HepG2 (cell line): ENCODE results near the gene ZNF48. TPM values are rescaled to one million over a fixed set of nuclear protein-coding genes. Genes with fewer than 3 reads are reported as not detected.

Source experiments
- ATAD3A ChIP-seq: sonication (generic); formaldehyde crosslinking; IDR thresholded peaks from 2 replicates; pipeline ENCODE4 v1.4.0; 2020; ENCODE audit warnings: missing genetic modification reagents
- ATF1 ChIP-seq: IDR thresholded peaks from 2 replicates; pipeline ENCODE4 v1.6.1; 2016; ENCODE audit warnings: mild to moderate bottlenecking, control low read depth
- BORCS8-MEF2B ChIP-seq: sonication (generic); formaldehyde crosslinking; IDR thresholded peaks from 2 replicates; pipeline ENCODE4 v1.8.0; 2022; ENCODE audit warnings: mild to moderate bottlenecking, missing genetic modification reagents
- CHD4 ChIP-seq: fragments of 200-600 bp; sonication (generic); IDR thresholded peaks from 2 replicates; pipeline ENCODE4 v1.7.0; 2017; ENCODE audit warnings: mild to moderate bottlenecking, low read length, borderline replicate concordance
- IRX3 ChIP-seq: sonication (generic); formaldehyde crosslinking; IDR thresholded peaks from 2 replicates; pipeline ENCODE4 v1.8.1; 2023; ENCODE audit warnings: mild to moderate bottlenecking, low read depth, missing genetic modification reagents, borderline replicate concordance
- PITX1 ChIP-seq: sonication (generic); formaldehyde crosslinking; IDR thresholded peaks from 2 replicates; pipeline ENCODE4 v1.5.1; 2020; ENCODE audit warnings: mild to moderate bottlenecking, missing genetic modification reagents
- POGZ ChIP-seq: sonication (generic); formaldehyde crosslinking; IDR thresholded peaks from 2 replicates; pipeline ENCODE4 v1.4.0; 2020; ENCODE audit warnings: mild to moderate bottlenecking, missing genetic modification reagents
- POLR2AphosphoS5 ChIP-seq: IDR thresholded peaks from 2 replicates; pipeline ENCODE4 v1.6.1; 2012; ENCODE audit warnings: low read depth, low read length
- RFX5 ChIP-seq: IDR thresholded peaks from 2 replicates; pipeline ENCODE4 v1.6.1; 2011; ENCODE audit warnings: low read depth, low read length, improper control_type of control experiment
- SYNCRIP ChIP-seq: fragments of 200-400 bp; formaldehyde crosslinking; IDR thresholded peaks from 2 replicates; pipeline ENCODE4 v1.6.1; 2018; ENCODE audit warnings: mild to moderate bottlenecking, low read depth, low read length; ENCODE audit not compliant: insufficient read depth
- TBX3 ChIP-seq: fragments of 450-650 bp; IDR thresholded peaks from 2 replicates; pipeline ENCODE4 v1.6.1; 2017; ENCODE audit warnings: antibody characterized with exemption, mild to moderate bottlenecking, inconsistent platforms, borderline replicate concordance
- TCF7L2 ChIP-seq: IDR thresholded peaks from 2 replicates; pipeline ENCODE4 v1.6.1; 2011; ENCODE audit warnings: mild to moderate bottlenecking, low read depth, low read length, moderate library complexity
- TEAD3 ChIP-seq: optimal IDR thresholded peaks from 2 replicates; pipeline ENCODE3; 2016; ENCODE audit warnings: borderline replicate concordance
- THYN1 ChIP-seq: sonication (generic); formaldehyde crosslinking; IDR thresholded peaks from 2 replicates; pipeline ENCODE4 v1.8.1; 2023; ENCODE audit warnings: low read depth, mild to moderate bottlenecking, moderate library complexity, missing genetic modification reagents, borderline replicate concordance
- YEATS4 ChIP-seq: sonication (generic); formaldehyde crosslinking; IDR thresholded peaks from 2 replicates; pipeline ENCODE4 v1.4.0; 2020; ENCODE audit warnings: missing genetic modification reagents, borderline replicate concordance
- ZBTB20 ChIP-seq: sonication (generic); formaldehyde crosslinking; IDR thresholded peaks from 2 replicates; pipeline ENCODE4 v1.8.1; 2023; ENCODE audit warnings: missing genetic modification reagents, low read depth, mild to moderate bottlenecking, borderline replicate concordance
- ZKSCAN1 ChIP-seq: fragments of 150-350 bp; IDR thresholded peaks from 2 replicates; pipeline ENCODE4 v1.6.1; 2014; ENCODE audit warnings: low read length
- ZNF138 ChIP-seq: sonication (generic); formaldehyde crosslinking; IDR thresholded peaks from 2 replicates; pipeline ENCODE4 v1.5.0; 2020; ENCODE audit warnings: mild to moderate bottlenecking, low read depth, missing genetic modification reagents
- ZNF230 ChIP-seq: sonication (generic); formaldehyde crosslinking; IDR thresholded peaks from 2 replicates; pipeline ENCODE4 v1.4.0; 2020; ENCODE audit warnings: mild to moderate bottlenecking, missing genetic modification reagents
- ZNF3 ChIP-seq: IDR thresholded peaks from 2 replicates; pipeline ENCODE4 v1.7.0; 2017; ENCODE audit warnings: inconsistent platforms
- ZNF775 ChIP-seq: sonication (generic); formaldehyde crosslinking; IDR thresholded peaks from 2 replicates; pipeline ENCODE4 v1.4.0; 2020; ENCODE audit warnings: missing genetic modification reagents, mild to moderate bottlenecking, moderate library complexity, borderline replicate concordance
- polyA plus RNA-seq, 8 experiments: library from polyadenylated mRNA; depleted of rRNA in 3 of 8; stranded (reverse) in 7 of 8; unstranded in 1 of 8; fragments of >200 nt; fragmentation: Illumina TruSeq in 4 of 8; extraction: Trizol in 4 of 8; gene quantifications; 2 replicates each; pipeline versions ENCODE4 v1.2.1 to v1.2.3, GENCODE V29; 2011 to 2016; ENCODE audit warnings: low read depth in 4 of 8, missing spikeins in 1 of 8, mixed read lengths in 1 of 8; ENCODE audit not compliant: insufficient read depth in 1 of 8
- total RNA-seq, 5 experiments: library from RNA; depleted of rRNA; stranded (reverse); fragments of >200 nt; fragmentation: Illumina TruSeq; extraction: Trizol; gene quantifications; 2 replicates each; pipeline ENCODE4 v1.2.3, GENCODE V29; 2016; ENCODE audit warnings: low read depth in 1 of 5
- TF ChIP-seq, protein P1 (sequence below): sonication (generic); formaldehyde crosslinking; IDR thresholded peaks from 2 replicates; pipeline ENCODE4 v1.4.0; 2020; ENCODE audit warnings: low read depth, mild to moderate bottlenecking, missing genetic modification reagents
- TF ChIP-seq, protein P2 (sequence below): sonication (generic); formaldehyde crosslinking; IDR thresholded peaks from 2 replicates; pipeline ENCODE4 v1.8.1; 2023; ENCODE audit warnings: mild to moderate bottlenecking, inconsistent platforms, moderate library complexity, missing genetic modification reagents, borderline replicate concordance
- TF ChIP-seq, protein P3 (sequence below): sonication (generic); formaldehyde crosslinking; IDR thresholded peaks from 2 replicates; pipeline ENCODE4 v1.5.0; 2020; ENCODE audit warnings: mild to moderate bottlenecking, missing genetic modification reagents

The ZNF48 gene
- total and polyA plus RNA-seq, 2 of the 13 experiments (the other 11 are each of a cell fraction or from before 2014, with no cell fraction given) = 9.9 to 12.3 TPM

DNA sequence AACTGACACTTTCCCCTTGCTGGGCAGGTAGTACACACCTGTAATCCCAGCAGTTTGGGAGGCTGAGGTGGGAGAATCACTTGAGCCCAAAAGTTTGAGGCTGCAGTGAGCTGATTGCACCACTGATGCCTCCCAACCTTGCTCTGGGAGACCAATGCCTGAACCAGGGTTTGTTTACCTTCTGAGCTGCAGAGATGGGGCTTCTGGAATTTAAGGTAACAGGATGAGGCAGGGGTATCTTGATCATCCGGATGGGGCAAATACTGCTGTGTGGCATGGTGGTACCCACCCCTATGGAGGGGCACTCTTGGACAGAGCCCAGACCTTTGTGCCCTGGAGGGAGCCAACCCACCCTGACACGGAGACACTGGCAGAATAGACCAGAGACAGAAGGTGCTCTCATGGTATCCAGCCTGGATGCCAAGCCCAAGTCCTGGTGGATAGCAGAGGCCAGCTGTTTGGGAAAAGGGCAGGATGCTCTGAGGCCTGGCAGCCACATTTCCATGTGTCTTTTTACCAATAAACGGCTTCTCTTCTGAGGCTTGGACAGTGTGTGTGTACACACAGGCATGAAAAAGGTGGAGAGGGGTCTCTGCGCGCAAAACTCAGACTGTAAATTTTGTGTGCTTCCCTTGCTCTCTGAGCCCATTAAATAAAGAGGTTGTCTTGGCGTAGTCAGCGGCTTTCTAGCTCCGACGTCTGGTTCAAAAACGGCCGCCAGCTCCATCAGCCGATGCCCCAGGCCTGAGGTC, 4.4 kb downstream of the ZNF48 start (continued):
- TF ChIP-seq ZNF3 (CRISPR knock-in tag) (peak; percentile 71; the same call in 1 of the 2 replicates), SYNCRIP (no peak), POGZ (no peak), RFX5 (no peak), CHD4 (no peak), ZKSCAN1 (peak; percentile 2; the same call in 1 of the 2 replicates), IRX3 (no peak), ZNF775 (CRISPR knock-in tag) (no peak), ATAD3A (no peak), TEAD3 (CRISPR knock-in tag) (peak; percentile 34), ZBTB20 (peak; percentile 11; the same call in 1 of the 2 replicates), ATF1 (CRISPR knock-in tag) (no peak), POLR2AphosphoS5 (0 out of 2 replicates have a peak, but pooled peaks have one; percentile 1), BORCS8-MEF2B (no peak), TBX3 (no peak), THYN1 (no peak), ZNF138 (peak; percentile 35; the same call in 1 of the 2 replicates), ZNF230 (no peak), PITX1 (CRISPR knock-in tag) (0 out of 2 replicates have a peak, but pooled peaks have one; percentile 9), YEATS4 (no peak), TCF7L2 (no peak)
- TF ChIP-seq, protein P1, sequence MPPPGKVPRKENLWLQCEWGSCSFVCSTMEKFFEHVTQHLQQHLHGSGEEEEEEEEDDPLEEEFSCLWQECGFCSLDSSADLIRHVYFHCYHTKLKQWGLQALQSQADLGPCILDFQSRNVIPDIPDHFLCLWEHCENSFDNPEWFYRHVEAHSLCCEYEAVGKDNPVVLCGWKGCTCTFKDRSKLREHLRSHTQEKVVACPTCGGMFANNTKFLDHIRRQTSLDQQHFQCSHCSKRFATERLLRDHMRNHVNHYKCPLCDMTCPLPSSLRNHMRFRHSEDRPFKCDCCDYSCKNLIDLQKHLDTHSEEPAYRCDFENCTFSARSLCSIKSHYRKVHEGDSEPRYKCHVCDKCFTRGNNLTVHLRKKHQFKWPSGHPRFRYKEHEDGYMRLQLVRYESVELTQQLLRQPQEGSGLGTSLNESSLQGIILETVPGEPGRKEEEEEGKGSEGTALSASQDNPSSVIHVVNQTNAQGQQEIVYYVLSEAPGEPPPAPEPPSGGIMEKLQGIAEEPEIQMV (CRISPR knock-in tag) = no peak
- TF ChIP-seq, protein P2, sequence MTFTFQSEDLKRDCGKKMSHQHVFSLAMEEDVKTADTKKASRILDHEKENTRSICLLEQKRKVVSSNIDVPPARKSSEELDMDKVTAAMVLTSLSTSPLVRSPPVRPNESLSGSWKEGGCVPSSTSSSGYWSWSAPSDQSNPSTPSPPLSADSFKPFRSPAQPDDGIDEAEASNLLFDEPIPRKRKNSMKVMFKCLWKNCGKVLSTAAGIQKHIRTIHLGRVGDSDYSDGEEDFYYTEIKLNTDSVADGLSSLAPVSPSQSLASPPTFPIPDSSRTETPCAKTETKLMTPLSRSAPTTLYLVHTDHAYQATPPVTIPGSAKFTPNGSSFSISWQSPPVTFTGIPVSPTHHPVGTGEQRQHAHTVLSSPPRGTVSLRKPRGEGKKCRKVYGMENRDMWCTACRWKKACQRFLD (CRISPR knock-in tag) = no peak
- TF ChIP-seq, protein P3, sequence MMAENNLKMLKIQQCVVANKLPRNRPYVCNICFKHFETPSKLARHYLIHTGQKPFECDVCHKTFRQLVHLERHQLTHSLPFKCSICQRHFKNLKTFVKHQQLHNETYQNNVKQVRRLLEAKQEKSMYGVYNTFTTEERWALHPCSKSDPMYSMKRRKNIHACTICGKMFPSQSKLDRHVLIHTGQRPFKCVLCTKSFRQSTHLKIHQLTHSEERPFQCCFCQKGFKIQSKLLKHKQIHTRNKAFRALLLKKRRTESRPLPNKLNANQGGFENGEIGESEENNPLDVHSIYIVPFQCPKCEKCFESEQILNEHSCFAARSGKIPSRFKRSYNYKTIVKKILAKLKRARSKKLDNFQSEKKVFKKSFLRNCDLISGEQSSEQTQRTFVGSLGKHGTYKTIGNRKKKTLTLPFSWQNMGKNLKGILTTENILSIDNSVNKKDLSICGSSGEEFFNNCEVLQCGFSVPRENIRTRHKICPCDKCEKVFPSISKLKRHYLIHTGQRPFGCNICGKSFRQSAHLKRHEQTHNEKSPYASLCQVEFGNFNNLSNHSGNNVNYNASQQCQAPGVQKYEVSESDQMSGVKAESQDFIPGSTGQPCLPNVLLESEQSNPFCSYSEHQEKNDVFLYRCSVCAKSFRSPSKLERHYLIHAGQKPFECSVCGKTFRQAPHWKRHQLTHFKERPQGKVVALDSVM = peak; percentile 78; the same call in 1 of the 2 replicates
